NOMO-1 treated with dmso at 0.1 percent for 144 hours (cell line): Measurements from ENCODE around the gene DEFB125.

Source experiments
- DNase-seq: peaks from one replicate; lab custom pipeline; 2025; ENCODE audit not compliant: unreplicated experiment; lab: John Stamatoyannopoulos, UW

Gene DEFB125

GRCh38 chr20:145877-146276, 58.4 kb downstream of the DEFB125 start:
- DNase-seq, result no peak
